GM12878 (cell line): ENCODE data around the gene TSPAN31. TPM values are rescaled to one million over a fixed set of nuclear protein-coding genes. Genes with fewer than 3 reads are reported as not detected.

Source experiments
- ATAC-seq: fragments of 200-7000 bp; cut with Tn5 transposase; 3 replicates; pipeline ENCODE4 v1.9.1; 2020; ENCODE audit warnings: mild to moderate bottlenecking, moderate library complexity
- BruUV-seq: library from RNA; stranded (reverse); fragments of 400-500 nt; replicated peaks from 2 replicates; lab custom pipeline; 2021; lab: Mats Ljungman, UMichigan
- CTCF ChIA-PET: fragments of 300-600 bp; sonication (Branson Sonifier 250); formaldehyde crosslinking; extraction: SDS; loops from one replicate; lab custom pipeline; 2021; ENCODE audit warnings: inconsistent platforms; lab: Yijun Ruan, JAX
- POLR2A ChIA-PET: fragments of 350-600 bp; formaldehyde crosslinking; extraction: SDS; loops from one replicate; lab custom pipeline; 2021; ENCODE audit warnings: inconsistent platforms; lab: Charles Lee
- RAD21 ChIA-PET: fragments of 300-600 bp; sonication (Branson Sonifier 250); formaldehyde crosslinking; loops from one replicate; lab custom pipeline; 2023; ENCODE audit warnings: antibody characterized with exemption; ENCODE audit not compliant: unreplicated experiment; lab: Charles Lee
- SMC1A ChIA-PET: fragments of 300-600 bp; sonication (Branson Sonifier 250); formaldehyde crosslinking; loops from one replicate; lab custom pipeline; 2023; ENCODE audit not compliant: unreplicated experiment, uncharacterized antibody; lab: Charles Lee
- DNase-seq: peaks from one replicate; pipeline ENCODE4 v3.0.0-alpha.2; 2011; ENCODE audit warnings: low read depth, low spot score
- FAIRE-seq: peaks from 3 replicates; lab custom pipeline; 2011; peaks lifted over from hg19 to GRCh38; lab: Jason Lieb, UNC
- H2AFZ ChIP-seq: 2 replicates; pipeline ENCODE4 v1.6.0; 2011; ENCODE audit warnings: low read depth, low read length, control low read depth; ENCODE audit not compliant: control insufficient read depth
- H3K27ac ChIP-seq: 2 replicates; pipeline ENCODE4 v1.5.1; 2011; ENCODE audit warnings: control low read depth; ENCODE audit not compliant: control insufficient read depth, insufficient read depth
- H3K27me3 ChIP-seq, 2 experiments: replicated peaks in 1 of 2; 2 replicates each; pipeline versions ENCODE4 v1.6.0 to v1.6.1; 2011; ENCODE audit warnings: low read length in 1 of 2; ENCODE audit not compliant: control insufficient read depth in 2 of 2, insufficient read depth in 2 of 2
- H3K36me3 ChIP-seq, 2 experiments: 2 replicates each; pipeline ENCODE4 v1.5.1; 2011; ENCODE audit warnings: low read length in 1 of 2; ENCODE audit not compliant: control insufficient read depth in 2 of 2, insufficient read depth in 2 of 2
- H3K4me1 ChIP-seq: 2 replicates; pipeline ENCODE4 v1.6.1; 2011; ENCODE audit warnings: mild to moderate bottlenecking, low read length, moderate library complexity, mixed read lengths; ENCODE audit not compliant: control insufficient read depth, insufficient read depth
- H3K4me2 ChIP-seq: 2 replicates; pipeline ENCODE4 v1.6.0; 2011; ENCODE audit warnings: control low read depth; ENCODE audit not compliant: control insufficient read depth, insufficient read depth
- H3K4me3 ChIP-seq: fragments of 200-600 bp; sonication (generic); 2 replicates; pipeline ENCODE4 v1.5.1; 2016
- H3K79me2 ChIP-seq: 2 replicates; pipeline ENCODE4 v1.6.0; 2011; ENCODE audit warnings: low read length; ENCODE audit not compliant: control insufficient read depth, insufficient read depth
- H3K9ac ChIP-seq: 2 replicates; pipeline ENCODE4 v1.8.0; 2011; ENCODE audit warnings: low read length, control low read depth, mixed read lengths; ENCODE audit not compliant: control insufficient read depth, insufficient read depth
- H3K9me3 ChIP-seq: replicated peaks from 3 replicates; pipeline ENCODE4 v1.5.1; 2011; ENCODE audit warnings: mild to moderate bottlenecking, low read length; ENCODE audit not compliant: control insufficient read depth, insufficient read depth
- H4K20me1 ChIP-seq: 2 replicates; pipeline ENCODE4 v1.6.0; 2011; ENCODE audit not compliant: control insufficient read depth, insufficient read depth
- BCL3 ChIP-seq: IDR thresholded peaks from 2 replicates; pipeline ENCODE4 v1.6.1; 2011; ENCODE audit warnings: borderline replicate concordance, low read depth, mild to moderate bottlenecking, moderate library complexity, low read length; ENCODE audit not compliant: insufficient read depth, poor library complexity, severe bottlenecking
- CEBPB ChIP-seq, 2 experiments: fragments of 150-350 bp in 1 of 2; IDR thresholded peaks; 2 replicates each; pipeline ENCODE4 v1.6.1; 2012 to 2014; ENCODE audit warnings: low read depth in 2 of 2, low read length in 2 of 2, borderline replicate concordance in 1 of 2, inconsistent platforms in 1 of 2
- DPF2 ChIP-seq: fragments of 450-650 bp; IDR thresholded peaks from 2 replicates; pipeline ENCODE4 v1.6.1; 2017; ENCODE audit warnings: mild to moderate bottlenecking
- ETV6 ChIP-seq, 2 experiments: fragments of 450-650 bp in 1 of 2; IDR thresholded peaks in 1 of 2; conservative IDR thresholded peaks in 1 of 2; 2 replicates each; pipeline ENCODE4 v1.6.1; 2014; ENCODE audit warnings: antibody characterized with exemption in 1 of 2, borderline replicate concordance in 1 of 2, low read depth in 1 of 2, mild to moderate bottlenecking in 1 of 2, moderate library complexity in 1 of 2
- GATAD2B ChIP-seq: fragments of 450-650 bp; conservative IDR thresholded peaks from 2 replicates; pipeline ENCODE4 v1.6.1; 2017; ENCODE audit warnings: low read depth, mild to moderate bottlenecking, moderate library complexity
- HCFC1 ChIP-seq: fragments of 150-350 bp; IDR thresholded peaks from 2 replicates; pipeline ENCODE4 v1.6.1; 2014; ENCODE audit warnings: low read length
- HSF1 ChIP-seq: fragments of 150-350 bp; IDR thresholded peaks from 2 replicates; pipeline ENCODE4 v1.6.1; 2014; ENCODE audit warnings: mild to moderate bottlenecking, low read depth, low read length
- KLF5 ChIP-seq: fragments of 450-650 bp; IDR thresholded peaks from 2 replicates; pipeline ENCODE4 v1.6.1; 2014; ENCODE audit warnings: mild to moderate bottlenecking; ENCODE audit not compliant: partially characterized antibody
- MEF2A ChIP-seq: IDR thresholded peaks from 2 replicates; pipeline ENCODE4 v1.6.1; 2011; ENCODE audit warnings: low read depth, mild to moderate bottlenecking, low read length, moderate library complexity; ENCODE audit not compliant: insufficient read depth
- MTA3 ChIP-seq: IDR thresholded peaks from 2 replicates; pipeline ENCODE4 v1.6.1; 2012; ENCODE audit warnings: low read length, inconsistent platforms, borderline replicate concordance
- SMC3 ChIP-seq: IDR thresholded peaks from 2 replicates; pipeline ENCODE4 v1.6.1; 2011; ENCODE audit warnings: low read length, improper control_type of control experiment, borderline replicate concordance
- TCF12 ChIP-seq: IDR thresholded peaks from 2 replicates; pipeline ENCODE4 v1.6.1; 2011; ENCODE audit warnings: low read depth, mild to moderate bottlenecking, low read length
- ZNF24 ChIP-seq: fragments of 450-650 bp; IDR thresholded peaks from 2 replicates; pipeline ENCODE4 v1.6.1; 2017; ENCODE audit warnings: antibody characterized with exemption, mild to moderate bottlenecking
- WGBS: methylation state at CpG from one replicate; pipeline ENCODE4 v1.1.6; 2016; ENCODE audit warnings: low lambda C conversion rate; ENCODE audit not compliant: insufficient replicate concordance, insufficient coverage; ENCODE audit errors: missing lambda C conversion rate; 5-methylcytosine and 5-hydroxymethylcytosine counted together
- in situ Hi-C: fragments of 300-500 bp; cut with MboI; formaldehyde crosslinking; loops from 9 replicates; pipeline ENCODE4 v1.14.3; 2018; ENCODE audit warnings: mixed read lengths
- intact Hi-C: fragments of 100-400 bp; cut with micrococcal nuclease; formaldehyde crosslinking; loops from one replicate; pipeline ENCODE4 v1.14.2; 2022; ENCODE audit not compliant: unreplicated experiment
- polyA plus RNA-seq, 11 experiments: library from polyadenylated mRNA; depleted of rRNA in 4 of 11; unstranded in 6 of 11; stranded (reverse) in 5 of 11; fragments of >200 nt; fragmentation: Nextera tagmentation in 4 of 11; fragmentation: Illumina TruSeq in 1 of 11; extraction: Ambion mirVana in 4 of 11; extraction: Trizol in 1 of 11; gene quantifications; 1 replicate in 1 of 11; 2 replicates in 10 of 11; pipeline versions ENCODE4 v1.2.1 to v1.2.3, GENCODE V29; 2011 to 2016; ENCODE audit warnings: inconsistent platforms in 2 of 11, missing spikeins in 2 of 11, low read depth in 1 of 11
- total RNA-seq, 4 experiments: library from RNA; depleted of rRNA in 3 of 4; stranded (reverse); fragments of >200 nt in 3 of 4; fragmentation: Illumina TruSeq in 1 of 4; extraction: Trizol in 1 of 4; gene quantifications; 2 replicates each; pipeline versions ENCODE4 v1.2.1 to v1.2.3, GENCODE V29; 2013 to 2021
- TF ChIP-seq, protein P1 (sequence below): fragments of 450-650 bp; IDR thresholded peaks from 2 replicates; pipeline ENCODE4 v1.6.1; 2017; ENCODE audit warnings: borderline replicate concordance
- TF ChIP-seq, protein P2 (sequence below): IDR thresholded peaks from 2 replicates; pipeline ENCODE4 v1.6.1; 2012; ENCODE audit warnings: low read depth, low read length, improper control_type of control experiment
- TF ChIP-seq, protein P3 (sequence below): IDR thresholded peaks from 2 replicates; pipeline ENCODE4 v1.6.1; 2011; ENCODE audit warnings: mild to moderate bottlenecking, low read depth, low read length, moderate library complexity; ENCODE audit not compliant: insufficient replicate concordance

Gene TSPAN31
- total and polyA plus RNA-seq, 10 of the 15 experiments (the other 5 are each of a cell fraction or from before 2014, with no cell fraction given): 11.8 to 32.2 (median 24.7) TPM

GRCh38 chr12:57719777-57720605 is 24.8 kb upstream of the TSPAN31 start:
- WGBS: 98% methylated on average over 20 of the region's 20 CpGs
- no peaks in the 10 kb centered on the region for H3K27me3 ChIP-seq
- DNase-seq: no peak
- H3K4me2 ChIP-seq: no peak overlapping the region
- H4K20me1 ChIP-seq: no peaks in the 10 kb centered on the region
- peaks cover 14 to 20% of the 10 kb centered on the region in 2 experiments for H3K36me3 ChIP-seq
- H3K4me3 ChIP-seq: no peak overlapping the region
- in situ Hi-C loops: no loop called here
- no peak for FAIRE-seq
- no peaks in the 10 kb centered on the region for H3K79me2 ChIP-seq
- no peak overlapping the region for H3K27ac ChIP-seq
- no TSS peak for BruUV-seq
- no peak overlapping the region for H3K9ac ChIP-seq
- ChIA-PET SMC1A (interaction anchor here (0.6 kb wide), 1 partner anchor 216 kb away, joined by 3 read pairs; no protein-coding TSS in a partner anchor), RAD21 (no interaction called here), CTCF (interaction anchor here (0.7 to 1.1 kb wide), 2 partner anchors 10 to 58 kb away, joined by 3 read pairs; no protein-coding TSS in a partner anchor), POLR2A (no interaction called here)
- no peak for ATAC-seq
- H3K9me3 ChIP-seq: no peaks in the 10 kb centered on the region
- no peak overlapping the region for H2AFZ ChIP-seq
- no peaks in the 10 kb centered on the region for H3K4me1 ChIP-seq
- intact Hi-C loops: no loop called here
- TF ChIP-seq HCFC1 (no peak), SMC3 (no peak), CEBPB (IDR thresholded peaks at IDR 0.05; ENCODE audit: borderline replicate concordance in 1 of 2, low read depth in 2 of 2, low read length in 2 of 2) (no peak), MEF2A (no peak), GATAD2B (no peak), BCL3 (no peak), TCF12 (no peak), KLF5 (no peak), ETV6 (conservative IDR thresholded peaks at IDR 0.05 in 1 of 2, IDR thresholded peaks at IDR 0.05 in 1 of 2; ENCODE audit: borderline replicate concordance in 1 of 2, low read depth in 1 of 2) (no peak), HSF1 (no peak), ZNF24 (no peak), DPF2 (no peak), MTA3 (no peak)
- TF ChIP-seq, protein P1, sequence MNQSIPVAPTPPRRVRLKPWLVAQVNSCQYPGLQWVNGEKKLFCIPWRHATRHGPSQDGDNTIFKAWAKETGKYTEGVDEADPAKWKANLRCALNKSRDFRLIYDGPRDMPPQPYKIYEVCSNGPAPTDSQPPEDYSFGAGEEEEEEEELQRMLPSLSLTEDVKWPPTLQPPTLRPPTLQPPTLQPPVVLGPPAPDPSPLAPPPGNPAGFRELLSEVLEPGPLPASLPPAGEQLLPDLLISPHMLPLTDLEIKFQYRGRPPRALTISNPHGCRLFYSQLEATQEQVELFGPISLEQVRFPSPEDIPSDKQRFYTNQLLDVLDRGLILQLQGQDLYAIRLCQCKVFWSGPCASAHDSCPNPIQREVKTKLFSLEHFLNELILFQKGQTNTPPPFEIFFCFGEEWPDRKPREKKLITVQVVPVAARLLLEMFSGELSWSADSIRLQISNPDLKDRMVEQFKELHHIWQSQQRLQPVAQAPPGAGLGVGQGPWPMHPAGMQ: no peak
- TF ChIP-seq, protein P2, sequence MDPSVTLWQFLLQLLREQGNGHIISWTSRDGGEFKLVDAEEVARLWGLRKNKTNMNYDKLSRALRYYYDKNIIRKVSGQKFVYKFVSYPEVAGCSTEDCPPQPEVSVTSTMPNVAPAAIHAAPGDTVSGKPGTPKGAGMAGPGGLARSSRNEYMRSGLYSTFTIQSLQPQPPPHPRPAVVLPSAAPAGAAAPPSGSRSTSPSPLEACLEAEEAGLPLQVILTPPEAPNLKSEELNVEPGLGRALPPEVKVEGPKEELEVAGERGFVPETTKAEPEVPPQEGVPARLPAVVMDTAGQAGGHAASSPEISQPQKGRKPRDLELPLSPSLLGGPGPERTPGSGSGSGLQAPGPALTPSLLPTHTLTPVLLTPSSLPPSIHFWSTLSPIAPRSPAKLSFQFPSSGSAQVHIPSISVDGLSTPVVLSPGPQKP: no peak
- TF ChIP-seq, protein P3, sequence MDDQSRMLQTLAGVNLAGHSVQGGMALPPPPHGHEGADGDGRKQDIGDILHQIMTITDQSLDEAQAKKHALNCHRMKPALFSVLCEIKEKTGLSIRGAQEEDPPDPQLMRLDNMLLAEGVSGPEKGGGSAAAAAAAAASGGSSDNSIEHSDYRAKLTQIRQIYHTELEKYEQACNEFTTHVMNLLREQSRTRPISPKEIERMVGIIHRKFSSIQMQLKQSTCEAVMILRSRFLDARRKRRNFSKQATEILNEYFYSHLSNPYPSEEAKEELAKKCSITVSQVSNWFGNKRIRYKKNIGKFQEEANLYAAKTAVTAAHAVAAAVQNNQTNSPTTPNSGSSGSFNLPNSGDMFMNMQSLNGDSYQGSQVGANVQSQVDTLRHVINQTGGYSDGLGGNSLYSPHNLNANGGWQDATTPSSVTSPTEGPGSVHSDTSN: no peak
